ENCODE measurements around the gene YTHDF1. TPM values are rescaled to one million over a fixed set of nuclear protein-coding genes. Genes with fewer than 3 reads are reported as not detected.
"Not testable (repeated sequence)": the region's sequence is repeated elsewhere in the genome, so short reads cannot be mapped to it uniquely, and the experiment has no call there.

YTHDF1 gene
- total RNA-seq, 1 donor from 2014 or later = 22.2 TPM

DNA sequence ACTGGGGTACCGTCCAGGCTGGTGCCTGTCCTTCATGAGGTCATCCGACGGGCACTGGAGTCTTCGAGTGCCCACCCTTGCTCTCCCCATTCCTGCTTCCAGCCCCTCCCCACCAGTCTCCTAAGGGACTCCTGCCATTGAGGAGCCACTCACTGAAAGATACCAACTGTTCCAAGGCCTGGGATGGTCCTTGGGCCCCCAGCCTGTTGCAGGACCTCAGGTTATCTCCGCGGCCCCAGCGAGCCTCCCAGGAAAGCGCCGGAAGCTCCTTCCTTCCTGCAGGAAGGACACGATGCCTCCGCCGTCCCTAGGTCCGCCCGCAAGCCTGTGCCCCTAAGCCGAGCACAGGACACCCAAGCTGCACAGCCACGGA is 37.1 kb upstream of the YTHDF1 start:
- DNase-seq = no peak
- no peaks in the 10 kb centered on the region for H3K36me3 ChIP-seq
- no peak overlapping the region for H3K27ac ChIP-seq (replicated peaks)
- intact Hi-C loops (cut with micrococcal nuclease) = no loop called here
- TF ChIP-seq, protein P1, sequence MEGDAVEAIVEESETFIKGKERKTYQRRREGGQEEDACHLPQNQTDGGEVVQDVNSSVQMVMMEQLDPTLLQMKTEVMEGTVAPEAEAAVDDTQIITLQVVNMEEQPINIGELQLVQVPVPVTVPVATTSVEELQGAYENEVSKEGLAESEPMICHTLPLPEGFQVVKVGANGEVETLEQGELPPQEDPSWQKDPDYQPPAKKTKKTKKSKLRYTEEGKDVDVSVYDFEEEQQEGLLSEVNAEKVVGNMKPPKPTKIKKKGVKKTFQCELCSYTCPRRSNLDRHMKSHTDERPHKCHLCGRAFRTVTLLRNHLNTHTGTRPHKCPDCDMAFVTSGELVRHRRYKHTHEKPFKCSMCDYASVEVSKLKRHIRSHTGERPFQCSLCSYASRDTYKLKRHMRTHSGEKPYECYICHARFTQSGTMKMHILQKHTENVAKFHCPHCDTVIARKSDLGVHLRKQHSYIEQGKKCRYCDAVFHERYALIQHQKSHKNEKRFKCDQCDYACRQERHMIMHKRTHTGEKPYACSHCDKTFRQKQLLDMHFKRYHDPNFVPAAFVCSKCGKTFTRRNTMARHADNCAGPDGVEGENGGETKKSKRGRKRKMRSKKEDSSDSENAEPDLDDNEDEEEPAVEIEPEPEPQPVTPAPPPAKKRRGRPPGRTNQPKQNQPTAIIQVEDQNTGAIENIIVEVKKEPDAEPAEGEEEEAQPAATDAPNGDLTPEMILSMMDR (IDR thresholded peaks at IDR 0.05; ENCODE audit: borderline replicate concordance) = no peak
- H3K27me3 ChIP-seq (ENCODE audit: low read depth) = peaks cover 90% of the 10 kb centered on the region
- H3K4me1 ChIP-seq = peaks cover 20% of the 10 kb centered on the region
- peak overlapping the region; percentile 55 for H3K4me3 ChIP-seq
- H3K9me3 ChIP-seq (replicated peaks) = no peaks in the 10 kb centered on the region

DNA sequence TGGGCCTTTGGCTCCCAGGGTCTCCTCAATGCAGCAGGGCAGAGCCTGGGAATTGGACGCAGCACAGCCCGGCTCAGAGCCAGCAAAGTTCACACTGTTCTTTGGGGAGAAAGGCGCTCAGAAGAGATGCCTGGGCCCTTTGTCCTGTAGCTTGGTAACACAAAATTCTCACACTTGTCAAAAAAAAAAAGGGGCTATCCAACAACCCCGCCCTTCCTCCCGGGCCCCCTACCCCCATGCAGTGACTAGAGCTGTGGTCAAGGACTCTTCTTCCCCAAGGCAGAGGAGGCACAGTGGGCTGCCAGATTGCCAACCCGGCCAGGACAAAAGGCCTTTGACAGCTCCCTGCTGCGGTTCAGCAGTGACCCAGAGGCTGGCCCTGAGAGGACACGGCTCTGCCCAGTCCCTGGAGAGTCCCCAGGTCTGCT is 36.4 kb upstream of the YTHDF1 start:
- Histone ChIP-seq H3K9me3 (replicated peaks) (no peaks in the 10 kb centered on the region), H3K27ac (replicated peaks) (no peak overlapping the region), H3K27me3 (ENCODE audit: low read depth) (peaks cover 96% of the 10 kb centered on the region), H3K4me1 (peaks cover 20% of the 10 kb centered on the region), H3K36me3 (no peaks in the 10 kb centered on the region), H3K4me3 (no peak overlapping the region)
- TF ChIP-seq, protein P1 (IDR thresholded peaks at IDR 0.05; ENCODE audit: borderline replicate concordance) = no peak
- no peak for DNase-seq
- intact Hi-C loops (cut with micrococcal nuclease) = no loop called here

- H3K4me3 ChIP-seq; H3K9me3 ChIP-seq (replicated peaks); H3K36me3 ChIP-seq; DNase-seq; intact Hi-C loops (cut with micrococcal nuclease); H3K27ac ChIP-seq (replicated peaks): not testable (repeated sequence)
- Histone ChIP-seq H3K27me3 (ENCODE audit: low read depth) (peaks cover 98% of the 10 kb centered on the region), H3K4me1 (peaks cover 20% of the 10 kb centered on the region)
Measured at GRCh38 chr20:63251350-63251749, 35.4 kb upstream of the YTHDF1 start.

GRCh38 chr20:63249891-63250290 is 34.0 kb upstream of the YTHDF1 start:
- intact Hi-C loops (cut with micrococcal nuclease) = no loop called here
- H3K36me3 ChIP-seq = no peaks in the 10 kb centered on the region
- no peak overlapping the region for H3K27ac ChIP-seq (replicated peaks)
- no peaks in the 10 kb centered on the region for H3K9me3 ChIP-seq (replicated peaks)
- no peak for DNase-seq
- H3K4me3 ChIP-seq = no peak overlapping the region
- TF ChIP-seq, protein P1 (IDR thresholded peaks at IDR 0.05; ENCODE audit: borderline replicate concordance) = no peak
- peaks cover 20% of the 10 kb centered on the region for H3K4me1 ChIP-seq
- H3K27me3 ChIP-seq (ENCODE audit: low read depth) = peaks cover 98% of the 10 kb centered on the region

- intact Hi-C loops (cut with micrococcal nuclease) = no loop called here
Measured at GRCh38 chr20:63248835-63249591, 33.1 kb upstream of the YTHDF1 start.

More at GRCh38 chr20:63248835-63249591, 33.1 kb upstream of the YTHDF1 start:
- no peak for DNase-seq
- Histone ChIP-seq H3K27me3 (ENCODE audit: low read depth) (peaks cover 98% of the 10 kb centered on the region), H3K27ac (replicated peaks) (no peak overlapping the region), H3K4me3 (no peak overlapping the region), H3K4me1 (peaks cover 12% of the 10 kb centered on the region), H3K36me3 (no peaks in the 10 kb centered on the region), H3K9me3 (replicated peaks) (no peaks in the 10 kb centered on the region)
- TF ChIP-seq, protein P1 (IDR thresholded peaks at IDR 0.05; ENCODE audit: borderline replicate concordance) = no peak

Measured in left ventricle myocardium inferior (tissue), 1 donor.